ENCODE results near the gene FAM25G. TPM values are rescaled to one million over a fixed set of nuclear protein-coding genes. Genes with fewer than 3 reads are reported as not detected.
"Not testable (repeated sequence)": the region's sequence is repeated elsewhere in the genome, so short reads cannot be mapped to it uniquely, and the experiment has no call there.

The FAM25G gene
- not detected for total RNA-seq

GRCh38 chr10:47491600-47491999, at the start of gene FAM25G:
FAM25G (minus strand) TSS chr10:47491700; CDS start chr10:47491674, 26 bp downstream.
- H3K4me3 Mint-ChIP-seq; H3K27me3 Mint-ChIP-seq; H3K9me3 Mint-ChIP-seq; CTCF ChIA-PET; H3K36me3 Mint-ChIP-seq (ENCODE audit: low read depth); H3K27ac Mint-ChIP-seq; DNase-seq; H3K4me1 Mint-ChIP-seq; POLR2A ChIA-PET: not testable (repeated sequence)

DNA sequence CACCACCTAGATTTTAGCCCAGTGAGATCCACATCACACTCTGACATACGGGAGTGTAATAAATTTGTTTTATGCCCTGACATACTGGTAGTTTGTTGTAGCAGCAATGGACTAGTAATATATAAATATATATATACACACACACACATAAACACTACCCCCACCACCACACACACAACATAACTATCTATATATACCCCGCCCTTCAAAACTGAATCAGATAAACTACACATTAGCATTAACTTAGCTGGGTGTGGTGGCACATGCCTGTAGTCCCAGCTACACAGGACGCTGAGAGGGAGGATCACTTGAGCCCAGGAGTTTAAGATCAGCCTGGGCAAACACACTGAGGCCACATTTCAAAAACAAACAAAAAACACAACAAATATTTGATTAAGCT, 44.9 kb upstream of the FAM25G start:
- CTCF ChIA-PET; POLR2A ChIA-PET; H3K36me3 Mint-ChIP-seq (ENCODE audit: low read depth); H3K27me3 Mint-ChIP-seq; H3K4me1 Mint-ChIP-seq; DNase-seq; H3K9me3 Mint-ChIP-seq; H3K4me3 Mint-ChIP-seq; H3K27ac Mint-ChIP-seq: not testable (repeated sequence)

DNA sequence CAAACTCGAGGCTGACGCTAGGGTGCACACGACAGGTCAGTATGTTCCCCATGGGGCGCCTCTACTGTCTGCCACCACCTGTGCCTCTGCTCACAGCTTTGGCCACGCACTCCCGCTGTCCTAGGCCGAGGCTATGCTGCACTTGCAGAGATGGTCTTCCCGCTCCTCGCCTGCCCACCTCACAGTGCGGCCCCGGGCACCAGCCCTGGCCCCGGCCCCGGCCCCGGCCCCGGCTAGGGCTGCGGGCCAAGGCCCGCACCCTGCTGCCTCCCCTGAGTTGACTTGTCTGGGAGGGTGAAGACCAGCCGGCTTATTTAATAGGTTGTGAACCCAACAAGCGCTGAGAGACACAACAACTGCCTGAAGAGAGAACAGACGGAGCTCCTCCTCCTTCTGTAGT, 32.0 kb upstream of the FAM25G start, which contains the start of gene AGAP9:
TSS of gene AGAP9 (minus strand) at position 164 of the 400 bp plus-strand sequence. CDS start at position 52, 112 bp downstream.
- H3K27ac Mint-ChIP-seq; H3K4me1 Mint-ChIP-seq; H3K4me3 Mint-ChIP-seq; H3K27me3 Mint-ChIP-seq; CTCF ChIA-PET; H3K9me3 Mint-ChIP-seq; POLR2A ChIA-PET; H3K36me3 Mint-ChIP-seq (ENCODE audit: low read depth); DNase-seq: not testable (repeated sequence)

DNA sequence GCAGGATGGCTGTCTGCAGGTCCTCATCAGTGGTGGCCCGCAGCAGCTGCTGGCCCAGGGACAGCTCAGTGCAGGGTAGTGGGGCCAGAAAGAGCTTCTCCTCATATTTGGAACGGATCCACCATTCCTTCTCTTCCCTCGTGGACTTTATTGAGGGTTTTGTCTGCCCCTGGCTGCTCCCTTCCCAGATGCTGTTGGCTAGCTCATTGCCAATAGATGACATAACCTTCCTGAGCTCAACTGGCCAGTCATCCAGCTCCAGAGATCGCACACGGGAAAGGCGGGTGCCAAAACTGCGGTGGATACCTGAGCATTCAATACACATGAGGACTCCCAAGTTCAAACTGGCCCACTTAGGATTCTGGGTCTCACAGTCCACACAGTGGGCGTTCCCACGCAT, 10.8 kb upstream of the FAM25G start:
- CTCF ChIA-PET; H3K27ac Mint-ChIP-seq; DNase-seq; H3K36me3 Mint-ChIP-seq (ENCODE audit: low read depth); POLR2A ChIA-PET; H3K9me3 Mint-ChIP-seq; H3K27me3 Mint-ChIP-seq; H3K4me1 Mint-ChIP-seq; H3K4me3 Mint-ChIP-seq: not testable (repeated sequence)

DNA sequence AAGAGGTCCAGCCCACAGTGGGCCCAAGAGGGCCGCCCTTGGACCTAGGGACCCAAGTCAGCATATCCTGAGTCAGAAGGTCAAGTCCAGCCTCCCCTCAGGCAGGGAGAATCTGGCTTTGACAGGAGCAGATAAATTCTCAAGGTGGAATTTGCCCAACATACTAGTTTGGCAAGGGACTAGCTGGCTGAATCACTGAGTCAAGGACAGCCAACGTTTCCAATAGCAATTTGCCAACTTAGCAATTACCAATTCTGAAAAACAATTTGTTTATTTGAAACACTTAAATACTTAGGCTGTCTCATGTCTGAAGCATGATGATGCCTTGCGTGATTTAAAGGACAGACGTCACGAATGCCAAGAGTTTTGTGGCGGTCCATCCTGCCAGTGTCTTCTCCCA, 2.7 kb upstream of the FAM25G start:
- H3K27me3 Mint-ChIP-seq; CTCF ChIA-PET; H3K4me1 Mint-ChIP-seq; H3K27ac Mint-ChIP-seq; DNase-seq; POLR2A ChIA-PET; H3K9me3 Mint-ChIP-seq; H3K36me3 Mint-ChIP-seq (ENCODE audit: low read depth); H3K4me3 Mint-ChIP-seq: not testable (repeated sequence)

DNA sequence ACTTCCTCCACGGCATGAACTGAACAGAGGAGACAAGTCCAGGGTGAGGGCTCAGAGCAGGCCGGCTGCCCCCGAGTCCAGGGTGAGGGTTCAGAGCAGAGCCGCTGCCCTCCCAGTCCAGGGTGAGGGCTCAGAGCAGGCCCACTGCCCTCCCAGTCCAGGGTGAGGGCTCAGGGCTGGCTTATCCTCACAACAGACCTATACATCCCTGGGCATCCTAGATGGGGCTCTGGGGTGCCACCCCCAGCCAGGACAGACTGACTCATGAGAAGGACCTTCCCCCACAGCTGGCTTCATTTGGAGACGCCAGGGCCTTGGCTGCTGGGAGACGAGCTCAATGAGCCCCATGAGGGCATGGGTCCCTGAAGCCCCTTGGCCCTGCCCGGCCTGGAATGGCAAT, 1.9 kb downstream of the FAM25G start:
- H3K9me3 Mint-ChIP-seq; DNase-seq; CTCF ChIA-PET; POLR2A ChIA-PET; H3K27ac Mint-ChIP-seq; H3K4me1 Mint-ChIP-seq; H3K4me3 Mint-ChIP-seq; H3K36me3 Mint-ChIP-seq (ENCODE audit: low read depth); H3K27me3 Mint-ChIP-seq: not testable (repeated sequence)

DNA sequence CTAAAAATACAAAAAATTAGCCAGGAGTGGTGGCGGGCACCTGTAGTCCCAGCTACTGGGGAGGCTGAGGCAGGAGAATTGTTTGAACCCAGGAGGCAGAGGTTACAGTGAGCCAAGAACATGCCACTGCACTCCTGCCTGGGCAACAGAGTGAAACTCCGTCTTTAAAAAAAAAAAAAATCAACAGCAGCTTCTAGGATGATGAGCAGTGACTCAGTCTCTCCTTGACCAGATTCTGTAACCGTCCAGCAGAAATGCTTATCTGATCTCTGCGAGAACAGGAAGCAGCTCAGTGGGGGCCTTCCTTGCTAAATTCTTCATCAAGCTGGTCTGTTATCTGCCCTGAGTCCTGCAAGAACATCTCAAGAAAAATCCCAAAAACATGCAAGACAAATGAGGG, 5.6 kb downstream of the FAM25G start:
- DNase-seq; H3K27ac Mint-ChIP-seq; H3K36me3 Mint-ChIP-seq (ENCODE audit: low read depth); H3K4me3 Mint-ChIP-seq; H3K4me1 Mint-ChIP-seq; POLR2A ChIA-PET; H3K27me3 Mint-ChIP-seq; CTCF ChIA-PET; H3K9me3 Mint-ChIP-seq: not testable (repeated sequence)

DNA sequence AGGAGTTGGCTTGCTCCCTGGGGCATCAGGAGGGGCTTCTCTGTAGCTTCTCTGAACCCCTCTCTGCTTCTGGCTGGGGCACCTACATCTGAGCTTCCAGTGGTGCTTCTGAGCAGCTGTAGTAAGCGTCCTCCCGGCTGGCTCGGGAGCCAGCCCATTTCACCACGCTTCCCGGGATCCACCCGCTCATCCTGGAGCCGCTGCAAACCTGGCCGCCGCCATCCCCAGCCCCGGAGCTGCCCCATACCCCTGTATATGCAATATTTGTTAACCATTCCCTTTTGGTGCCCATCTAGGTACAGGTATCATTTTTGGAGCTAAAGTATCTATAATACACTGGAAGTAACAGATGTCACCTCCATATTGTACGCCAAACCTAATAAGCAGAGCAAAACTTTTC, 6.7 kb downstream of the FAM25G start:
- H3K27ac Mint-ChIP-seq; H3K27me3 Mint-ChIP-seq; H3K4me3 Mint-ChIP-seq; H3K4me1 Mint-ChIP-seq; H3K9me3 Mint-ChIP-seq; CTCF ChIA-PET; DNase-seq; H3K36me3 Mint-ChIP-seq (ENCODE audit: low read depth); POLR2A ChIA-PET: not testable (repeated sequence)

DNA sequence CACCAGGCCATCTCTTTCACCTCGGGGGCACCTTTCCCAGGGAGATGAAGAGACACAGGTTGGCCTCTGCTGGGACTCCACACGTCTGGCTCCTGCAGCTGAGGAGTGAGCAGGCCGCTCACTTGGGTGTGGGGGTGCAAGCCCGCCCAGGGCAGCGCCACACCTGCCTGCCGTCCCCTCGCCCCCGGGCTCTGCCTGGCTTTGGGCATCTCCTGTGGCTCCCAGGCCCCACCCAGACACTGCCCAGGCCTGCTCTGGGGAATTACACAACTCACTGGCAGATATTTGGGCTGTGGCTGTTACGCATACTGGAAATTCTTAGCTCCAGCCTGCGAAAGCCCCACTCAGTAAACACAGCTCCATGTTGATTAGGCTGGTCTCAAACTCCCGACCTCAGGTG, 7.6 kb downstream of the FAM25G start, which contains the start of gene ANXA8:
TSS of gene ANXA8 (minus strand) at position 193 of the 400 bp plus-strand sequence. CDS start at position 11, 182 bp downstream.
- H3K36me3 Mint-ChIP-seq (ENCODE audit: low read depth); H3K27me3 Mint-ChIP-seq; H3K4me1 Mint-ChIP-seq; CTCF ChIA-PET; H3K9me3 Mint-ChIP-seq; H3K27ac Mint-ChIP-seq; H3K4me3 Mint-ChIP-seq; DNase-seq; POLR2A ChIA-PET: not testable (repeated sequence)

DNA sequence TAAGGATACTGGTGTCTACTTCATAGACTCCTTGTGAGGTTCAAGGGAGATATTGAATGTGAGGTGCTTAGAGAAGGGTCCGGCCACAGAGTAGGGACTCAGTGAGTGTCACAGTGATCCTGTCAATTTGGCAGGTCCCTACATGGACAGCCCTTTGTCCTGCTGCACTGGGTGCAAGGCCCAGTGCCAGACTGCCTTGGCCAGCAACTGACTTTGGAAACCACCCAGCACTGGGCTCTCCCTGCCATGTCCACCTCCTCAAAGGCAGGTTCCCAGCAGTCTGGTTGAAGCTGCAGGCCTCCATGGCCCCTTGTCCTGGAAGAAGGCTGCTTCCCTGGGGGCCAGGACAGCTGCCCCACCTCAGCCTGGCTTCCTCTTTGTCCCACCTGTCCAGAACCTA, 9.1 kb downstream of the FAM25G start:
- POLR2A ChIA-PET; H3K27ac Mint-ChIP-seq; H3K27me3 Mint-ChIP-seq; DNase-seq; H3K36me3 Mint-ChIP-seq (ENCODE audit: low read depth); H3K4me1 Mint-ChIP-seq; CTCF ChIA-PET; H3K4me3 Mint-ChIP-seq; H3K9me3 Mint-ChIP-seq: not testable (repeated sequence)

DNA sequence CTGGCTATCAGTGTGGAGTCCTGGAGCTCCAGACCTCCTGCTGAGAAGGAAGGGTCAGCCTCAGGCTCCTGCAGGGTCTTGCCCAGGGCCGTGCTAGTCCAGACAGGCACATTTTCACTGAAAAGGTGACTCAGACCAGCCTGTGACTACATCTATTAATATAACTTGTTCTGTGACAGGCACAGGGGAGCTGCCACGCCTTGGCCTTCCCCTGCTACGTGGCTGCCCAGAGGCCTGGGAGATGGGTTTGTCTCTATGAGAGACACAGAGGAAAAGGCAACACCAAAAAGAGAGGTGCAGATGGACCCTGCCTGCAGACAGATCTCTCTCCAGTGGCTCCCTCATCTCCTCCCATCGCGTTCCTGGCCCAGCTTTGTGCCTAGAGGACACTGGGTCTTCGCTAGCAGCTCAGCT, 9.7 kb downstream of the FAM25G start:
- H3K27ac Mint-ChIP-seq; DNase-seq; CTCF ChIA-PET; H3K4me1 Mint-ChIP-seq; H3K36me3 Mint-ChIP-seq (ENCODE audit: low read depth); H3K27me3 Mint-ChIP-seq; H3K4me3 Mint-ChIP-seq; H3K9me3 Mint-ChIP-seq; POLR2A ChIA-PET: not testable (repeated sequence)

DNA sequence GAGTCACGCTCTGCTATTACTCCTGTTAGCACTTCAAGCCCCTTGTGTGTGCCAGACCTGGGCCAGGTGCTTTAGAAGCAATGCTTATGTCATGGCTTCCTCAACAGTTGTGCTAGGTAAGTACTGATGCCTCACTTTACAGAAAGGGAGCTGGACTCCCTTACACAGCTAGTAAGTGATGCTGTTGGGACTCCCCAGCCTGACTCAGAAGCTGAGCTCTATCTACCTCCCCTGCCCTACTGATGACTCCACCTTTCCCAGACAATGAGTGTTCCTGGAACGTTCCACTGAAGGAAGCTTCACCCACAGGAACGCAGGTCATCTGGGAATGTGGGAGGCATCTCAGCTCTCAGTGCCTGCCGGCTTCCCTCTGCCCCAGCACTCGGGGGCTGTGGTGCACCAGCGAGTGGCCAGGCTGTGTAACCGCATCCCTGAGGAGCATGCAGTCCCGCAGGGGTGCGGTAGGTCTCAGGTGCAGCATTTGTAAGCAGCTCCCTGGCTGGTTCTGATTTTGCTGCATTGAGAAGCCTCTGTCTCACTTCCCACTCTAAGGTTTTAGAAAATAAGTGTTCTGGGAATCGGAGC, 10.2 kb downstream of the FAM25G start:
- H3K9me3 Mint-ChIP-seq; H3K27me3 Mint-ChIP-seq; DNase-seq; CTCF ChIA-PET; H3K4me3 Mint-ChIP-seq; H3K4me1 Mint-ChIP-seq; POLR2A ChIA-PET; H3K27ac Mint-ChIP-seq; H3K36me3 Mint-ChIP-seq (ENCODE audit: low read depth): not testable (repeated sequence)

GRCh38 chr10:47480133-47480532, 11.4 kb downstream of the FAM25G start:
- DNase-seq; H3K27me3 Mint-ChIP-seq; H3K36me3 Mint-ChIP-seq (ENCODE audit: low read depth); H3K9me3 Mint-ChIP-seq; CTCF ChIA-PET; H3K4me1 Mint-ChIP-seq; POLR2A ChIA-PET; H3K4me3 Mint-ChIP-seq; H3K27ac Mint-ChIP-seq: not testable (repeated sequence)

DNA sequence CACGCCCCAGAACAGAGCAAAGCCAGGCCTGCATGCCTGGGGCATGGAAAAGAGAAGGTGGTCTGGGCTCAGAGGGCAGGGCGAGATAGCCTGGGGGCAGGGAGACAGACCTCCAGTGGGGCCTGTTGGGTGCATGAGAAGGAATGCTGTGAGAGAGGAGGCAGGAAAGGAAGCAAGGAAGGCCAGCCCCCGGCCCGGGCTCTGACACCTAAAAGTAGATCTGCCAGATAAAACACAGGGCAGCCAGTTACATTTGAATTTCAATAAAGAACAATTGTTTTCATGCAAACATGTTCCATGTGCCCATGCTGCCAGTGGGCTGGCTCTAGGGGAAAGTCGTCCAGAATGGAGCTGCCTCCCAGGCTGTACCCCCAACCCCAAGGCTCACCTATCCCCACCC, 13.4 kb downstream of the FAM25G start:
- CTCF ChIA-PET; H3K27ac Mint-ChIP-seq; H3K9me3 Mint-ChIP-seq; H3K4me3 Mint-ChIP-seq; DNase-seq; H3K36me3 Mint-ChIP-seq (ENCODE audit: low read depth); H3K4me1 Mint-ChIP-seq; H3K27me3 Mint-ChIP-seq; POLR2A ChIA-PET: not testable (repeated sequence)

- POLR2A ChIA-PET, H3K27me3 Mint-ChIP-seq, H3K4me3 Mint-ChIP-seq: not testable (repeated sequence)
Measured at GRCh38 chr10:47477078-47477477, 14.4 kb downstream of the FAM25G start.

More at GRCh38 chr10:47477078-47477477, 14.4 kb downstream of the FAM25G start:
- H3K36me3 Mint-ChIP-seq (ENCODE audit: low read depth); CTCF ChIA-PET; H3K27ac Mint-ChIP-seq; H3K4me1 Mint-ChIP-seq; H3K9me3 Mint-ChIP-seq; DNase-seq: not testable (repeated sequence)

Data from activated CD4-positive, alpha-beta T cell treated with anti-CD3 and anti-CD28 coated beads, Interleukin-2, amount 10 ng/mL, durations not matched to agents 7 days and 5 days (primary cell).